GM12801 (cell line): ENCODE measurements around the gene ANXA5.

Experiments used
- CTCF ChIP-seq: IDR thresholded peaks from one replicate; pipeline ENCODE4 v1.5.1; 2011; ENCODE audit warnings: control low read depth; ENCODE audit not compliant: insufficient read length; ENCODE audit errors: extremely low read depth

The ANXA5 gene

GRCh38 chr4:121688261-121688660 is 8.5 kb downstream of the ANXA5 start:
- no peak for TF ChIP-seq CTCF

- no peak for TF ChIP-seq CTCF
Measured at GRCh38 chr4:121686255-121686654, 10.5 kb downstream of the ANXA5 start.

GRCh38 chr4:121685257-121685656 is 11.5 kb downstream of the ANXA5 start:
- TF ChIP-seq CTCF: no peak

- no peak for TF ChIP-seq CTCF
Measured at GRCh38 chr4:121684561-121684960, 12.2 kb downstream of the ANXA5 start.

- TF ChIP-seq CTCF: no peak
Measured at GRCh38 chr4:121684016-121684415, 12.8 kb downstream of the ANXA5 start.

GRCh38 chr4:121680571-121680970 is 16.2 kb downstream of the ANXA5 start:
- no peak for TF ChIP-seq CTCF

GRCh38 chr4:121679951-121680350 is 16.8 kb downstream of the ANXA5 start:
- no peak for TF ChIP-seq CTCF

GRCh38 chr4:121679267-121679666 is 17.5 kb downstream of the ANXA5 start:
- no peak for TF ChIP-seq CTCF
